Upper lobe of right lung (tissue), 1 donor: ENCODE data around the gene LOXHD1. TPM values are rescaled to one million over a fixed set of nuclear protein-coding genes. Genes with fewer than 3 reads are reported as not detected.

Experiments used
- ATAC-seq: fragments of 200-7000 bp; cut with Tn5 transposase; one replicate; pipeline ENCODE4 v1.9.1; 2020; ENCODE audit warnings: mild to moderate bottlenecking, moderate library complexity
- DNase-seq: peaks from one replicate; pipeline ENCODE4 v3.0.0-alpha.2; 2020
- H3K27ac ChIP-seq: fragments of 200-600 bp; one replicate; pipeline ENCODE4 v1.8.0; 2022
- H3K27me3 ChIP-seq: fragments of 200-600 bp; one replicate; pipeline ENCODE4 v1.8.0; 2022; ENCODE audit warnings: mild to moderate bottlenecking
- H3K36me3 ChIP-seq: fragments of 200-600 bp; one replicate; pipeline ENCODE4 v1.8.0; 2022
- H3K4me1 ChIP-seq: fragments of 200-600 bp; one replicate; pipeline ENCODE4 v1.8.0; 2022
- H3K4me3 ChIP-seq: fragments of 200-600 bp; one replicate; pipeline ENCODE4 v1.8.0; 2022; ENCODE audit warnings: mild to moderate bottlenecking
- H3K9me3 ChIP-seq: fragments of 200-600 bp; one replicate; pipeline ENCODE4 v1.8.0; 2022
- intact Hi-C: fragments of 100-400 bp; cut with DNase I; formaldehyde crosslinking; loops from one replicate; pipeline ENCODE4 v1.11.0; 2022
- total RNA-seq: library from RNA; stranded (reverse); fragmentation: NEBNext Ultra II Directional; extraction: Animal tissue kit (Norgen Biotek cat#: 25700); gene quantifications from one replicate; pipeline ENCODE4 v1.2.1, GENCODE V29; 2021
- TF ChIP-seq, protein P1 (sequence below): fragments of 200-600 bp; IDR thresholded peaks from one replicate; pipeline ENCODE4 v1.8.0; 2022; ENCODE audit warnings: antibody characterized with exemption
- donor health status: DM: no; HTN: yes; CAD: no; lungs with severe emphysema.

LOXHD1 gene
- total RNA-seq, 1 donor from 2014 or later, result 2.7 TPM

- intact Hi-C loops, result no loop called here
- H3K4me3 ChIP-seq, result no peak overlapping the region
- DNase-seq (no peak), ATAC-seq (no peak)
- TF ChIP-seq, protein P1, sequence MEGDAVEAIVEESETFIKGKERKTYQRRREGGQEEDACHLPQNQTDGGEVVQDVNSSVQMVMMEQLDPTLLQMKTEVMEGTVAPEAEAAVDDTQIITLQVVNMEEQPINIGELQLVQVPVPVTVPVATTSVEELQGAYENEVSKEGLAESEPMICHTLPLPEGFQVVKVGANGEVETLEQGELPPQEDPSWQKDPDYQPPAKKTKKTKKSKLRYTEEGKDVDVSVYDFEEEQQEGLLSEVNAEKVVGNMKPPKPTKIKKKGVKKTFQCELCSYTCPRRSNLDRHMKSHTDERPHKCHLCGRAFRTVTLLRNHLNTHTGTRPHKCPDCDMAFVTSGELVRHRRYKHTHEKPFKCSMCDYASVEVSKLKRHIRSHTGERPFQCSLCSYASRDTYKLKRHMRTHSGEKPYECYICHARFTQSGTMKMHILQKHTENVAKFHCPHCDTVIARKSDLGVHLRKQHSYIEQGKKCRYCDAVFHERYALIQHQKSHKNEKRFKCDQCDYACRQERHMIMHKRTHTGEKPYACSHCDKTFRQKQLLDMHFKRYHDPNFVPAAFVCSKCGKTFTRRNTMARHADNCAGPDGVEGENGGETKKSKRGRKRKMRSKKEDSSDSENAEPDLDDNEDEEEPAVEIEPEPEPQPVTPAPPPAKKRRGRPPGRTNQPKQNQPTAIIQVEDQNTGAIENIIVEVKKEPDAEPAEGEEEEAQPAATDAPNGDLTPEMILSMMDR, result no peak
- no peaks in the 10 kb centered on the region for H3K36me3 ChIP-seq
- no peak overlapping the region for H3K27ac ChIP-seq
- no peaks in the 10 kb centered on the region for H3K9me3 ChIP-seq
- no peaks in the 10 kb centered on the region for H3K4me1 ChIP-seq
- H3K27me3 ChIP-seq, result no peaks in the 10 kb centered on the region
These were observed 149.9 kb downstream of the LOXHD1 start for GRCh38 chr18:46506974-46507586.

DNA sequence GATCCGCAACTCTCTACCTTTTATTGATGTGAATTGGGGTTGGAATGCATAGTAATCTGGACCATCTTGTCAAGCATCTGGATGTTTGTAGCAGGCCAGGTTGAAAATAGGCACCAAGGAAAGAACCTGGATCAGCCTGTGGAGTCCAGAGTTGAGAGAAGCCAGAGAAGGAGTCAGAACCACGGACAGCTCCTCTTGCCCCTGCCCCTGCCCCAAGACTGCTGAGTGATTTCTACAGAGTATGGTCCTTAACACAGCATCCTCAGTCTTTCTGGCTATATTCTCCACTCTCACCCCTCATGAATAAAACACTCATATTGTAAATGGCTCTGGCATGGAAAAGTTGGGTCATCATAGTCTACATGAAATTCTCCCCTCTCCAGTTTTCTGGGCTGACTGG lies 154.6 kb downstream of the LOXHD1 start:
- no peaks in the 10 kb centered on the region for H3K36me3 ChIP-seq
- no peaks in the 10 kb centered on the region for H3K27me3 ChIP-seq
- TF ChIP-seq, protein P1, result no peak
- no peak overlapping the region for H3K27ac ChIP-seq
- intact Hi-C loops, result no loop called here
- no peak overlapping the region for H3K4me3 ChIP-seq
- no peaks in the 10 kb centered on the region for H3K4me1 ChIP-seq
- no peak for DNase-seq
- ATAC-seq, result no peak
- no peaks in the 10 kb centered on the region for H3K9me3 ChIP-seq

DNA sequence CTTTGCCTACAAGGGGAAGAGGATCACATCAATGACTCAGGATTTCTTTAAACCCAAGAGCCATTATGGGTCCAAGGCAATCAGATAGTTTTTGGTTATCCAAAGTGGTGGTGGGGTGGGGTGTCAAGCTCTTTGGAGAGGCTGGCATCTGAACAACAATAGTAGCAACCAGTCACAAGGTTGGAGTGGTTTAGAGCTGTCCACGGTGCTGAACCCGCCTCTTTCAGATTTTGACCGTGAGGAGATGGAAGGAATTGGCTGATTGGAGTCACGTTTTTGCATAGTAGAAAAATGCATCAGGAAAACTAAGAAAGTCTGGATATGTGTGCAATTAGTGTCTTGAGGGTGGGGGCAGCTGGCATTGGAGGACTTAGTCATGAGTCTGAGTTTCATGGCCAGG lies 159.9 kb downstream of the LOXHD1 start:
- DNase-seq (no peak), ATAC-seq (peak; percentile 39)
- Histone ChIP-seq H3K9me3 (no peaks in the 10 kb centered on the region), H3K27ac (no peak overlapping the region), H3K4me3 (no peak overlapping the region), H3K36me3 (no peaks in the 10 kb centered on the region), H3K27me3 (no peaks in the 10 kb centered on the region), H3K4me1 (no peaks in the 10 kb centered on the region)
- intact Hi-C loops, result no loop called here
- TF ChIP-seq, protein P1, result no peak

DNA sequence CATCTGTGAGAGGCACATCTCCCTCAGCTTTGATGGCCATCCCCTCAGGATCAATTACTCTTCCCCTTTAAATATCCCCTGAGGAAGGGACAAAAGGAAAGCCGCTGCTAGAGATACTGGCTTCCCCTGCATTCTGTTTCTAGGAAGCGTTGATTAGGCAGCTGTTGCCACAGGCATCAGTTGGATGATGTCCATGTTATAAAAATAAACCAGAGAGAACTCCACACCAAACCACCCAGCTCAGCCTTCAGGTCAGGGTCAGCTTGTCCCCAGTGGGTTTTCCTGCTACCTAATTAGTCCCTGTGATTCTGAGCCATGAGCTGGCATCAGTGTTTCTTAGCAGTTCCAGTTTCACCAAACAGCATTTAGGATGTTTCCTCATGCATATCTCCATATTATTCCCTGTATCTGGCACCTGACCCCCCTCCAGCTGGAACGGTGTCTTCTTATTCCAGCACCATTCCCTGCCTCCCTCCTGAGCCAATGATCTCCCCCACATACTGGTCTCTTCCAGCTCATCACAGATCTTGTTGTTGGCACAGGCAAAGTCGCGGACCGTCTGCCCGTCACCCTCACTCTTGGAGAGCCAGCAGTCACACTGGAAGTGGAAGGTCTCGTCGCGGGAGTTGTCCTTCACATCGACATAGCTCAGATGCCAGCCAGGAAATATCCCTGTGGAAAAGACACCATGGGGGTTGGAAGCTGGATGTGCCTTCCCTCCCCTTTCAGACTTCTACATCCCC lies 168.4 kb downstream of the LOXHD1 start:
- Histone ChIP-seq H3K9me3 (no peaks in the 10 kb centered on the region), H3K4me1 (no peaks in the 10 kb centered on the region), H3K4me3 (no peak overlapping the region), H3K27ac (no peak overlapping the region), H3K36me3 (no peaks in the 10 kb centered on the region), H3K27me3 (no peaks in the 10 kb centered on the region)
- intact Hi-C loops, result loop anchor here (10.0 kb wide), 1 partner anchor 204 kb away; no protein-coding TSS in a partner anchor
- ATAC-seq, result no peak
- TF ChIP-seq, protein P1, result no peak
- no peak for DNase-seq

GRCh38 chr18:46485675-46486194 lies 171.3 kb downstream of the LOXHD1 start:
- ATAC-seq, result no peak
- H3K36me3 ChIP-seq, result no peaks in the 10 kb centered on the region
- no peak overlapping the region for H3K27ac ChIP-seq
- no peak overlapping the region for H3K4me3 ChIP-seq
- H3K27me3 ChIP-seq, result no peaks in the 10 kb centered on the region
- intact Hi-C loops, result loop anchor here (10.0 kb wide), 1 partner anchor 201 kb away; no protein-coding TSS in a partner anchor
- no peaks in the 10 kb centered on the region for H3K4me1 ChIP-seq
- H3K9me3 ChIP-seq, result no peaks in the 10 kb centered on the region
- no peak for DNase-seq
- TF ChIP-seq, protein P1, result no peak
